HL-60 (cell line): Measurements from ENCODE around the gene PALM.
A peak's percentile ranks its signal among the peaks of the same experiment; 100 is the strongest.

Experiments used
- DNase-seq, 2 experiments: peaks; one replicate each; pipeline ENCODE4 v3.0.0-alpha.2; 2010 to 2020; ENCODE audit warnings: low read depth in 1 of 2, low spot score in 1 of 2
- H3K27ac ChIP-seq: fragments of 250-450 bp; sonication (Bioruptor Pico); replicated peaks from 2 replicates; pipeline ENCODE4 v1.5.1; 2020; ENCODE audit warnings: mild to moderate bottlenecking, moderate library complexity
- H3K27me3 ChIP-seq: fragments of 250-450 bp; sonication (Bioruptor Pico); 2 replicates; pipeline ENCODE4 v1.5.1; 2021; ENCODE audit warnings: mild to moderate bottlenecking, moderate library complexity; ENCODE audit not compliant: insufficient read depth, poor library complexity, severe bottlenecking
- H3K4me3 ChIP-seq: replicated peaks from 2 replicates; pipeline ENCODE4 v1.5.1; 2011; ENCODE audit warnings: mild to moderate bottlenecking, control low read depth, low read length; ENCODE audit not compliant: insufficient read depth
- GABPA ChIP-seq: IDR thresholded peaks from 2 replicates; pipeline ENCODE4 v1.6.1; 2012; ENCODE audit warnings: low read depth
- POLR2AphosphoS5 ChIP-seq: IDR thresholded peaks from 2 replicates; pipeline ENCODE4 v1.6.1; 2012; ENCODE audit warnings: low read depth
- REST ChIP-seq: IDR thresholded peaks from 2 replicates; pipeline ENCODE4 v1.6.1; 2012; ENCODE audit warnings: low read depth; ENCODE audit not compliant: insufficient replicate concordance
- SPI1 ChIP-seq: IDR thresholded peaks from 2 replicates; pipeline ENCODE4 v1.6.1; 2012; ENCODE audit warnings: low read depth, mild to moderate bottlenecking, borderline replicate concordance
- TF ChIP-seq, protein P1 (sequence below): IDR thresholded peaks from one replicate; pipeline ENCODE4 v1.5.1; 2011; ENCODE audit warnings: low read length, control low read depth, inconsistent platforms; ENCODE audit not compliant: insufficient read depth

PALM gene

DNA sequence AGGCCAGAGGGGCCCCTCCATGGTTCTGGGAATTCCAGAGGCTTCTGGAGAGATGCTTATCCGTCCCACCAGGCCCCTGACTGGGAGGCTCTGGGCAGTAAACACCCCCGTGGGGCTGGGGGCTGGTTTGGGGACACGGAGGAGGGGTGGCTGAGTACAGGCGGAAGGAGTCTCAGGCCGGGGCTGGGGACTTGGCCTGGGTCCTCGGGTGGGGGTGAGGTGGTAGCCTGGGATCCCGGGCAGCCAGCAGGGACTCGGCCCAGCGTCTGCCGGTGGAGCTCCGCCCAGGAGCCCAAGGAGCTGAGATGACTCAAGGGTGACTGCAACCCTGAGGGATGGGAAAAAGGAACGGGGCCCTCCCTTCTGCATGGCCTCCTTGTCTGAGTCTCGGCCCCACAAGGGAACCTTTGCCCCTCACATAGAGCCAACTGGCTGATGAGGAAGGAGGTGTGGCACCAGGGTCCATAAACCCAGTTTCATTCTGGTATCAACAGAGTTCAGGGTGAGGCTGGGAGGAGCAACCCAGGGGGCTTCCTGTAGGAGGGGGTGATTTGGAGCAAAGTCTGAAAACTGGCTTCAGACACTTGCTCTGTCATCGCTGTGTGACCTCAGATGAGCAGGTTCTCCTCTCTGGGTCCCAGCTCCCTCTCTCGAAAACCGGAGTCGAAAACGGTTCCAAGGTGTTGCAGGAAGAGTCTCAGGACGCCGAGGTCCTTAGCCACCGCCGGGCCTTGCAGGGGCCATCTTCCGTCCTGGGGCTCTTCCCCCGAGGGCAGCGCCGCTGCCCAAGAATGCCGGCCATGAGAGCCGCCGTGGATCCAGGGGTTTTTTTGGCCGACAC, 43.0 kb downstream of the PALM start:
- H3K27ac ChIP-seq: no peak overlapping the region
- no peak for DNase-seq
- TF ChIP-seq, protein P1, sequence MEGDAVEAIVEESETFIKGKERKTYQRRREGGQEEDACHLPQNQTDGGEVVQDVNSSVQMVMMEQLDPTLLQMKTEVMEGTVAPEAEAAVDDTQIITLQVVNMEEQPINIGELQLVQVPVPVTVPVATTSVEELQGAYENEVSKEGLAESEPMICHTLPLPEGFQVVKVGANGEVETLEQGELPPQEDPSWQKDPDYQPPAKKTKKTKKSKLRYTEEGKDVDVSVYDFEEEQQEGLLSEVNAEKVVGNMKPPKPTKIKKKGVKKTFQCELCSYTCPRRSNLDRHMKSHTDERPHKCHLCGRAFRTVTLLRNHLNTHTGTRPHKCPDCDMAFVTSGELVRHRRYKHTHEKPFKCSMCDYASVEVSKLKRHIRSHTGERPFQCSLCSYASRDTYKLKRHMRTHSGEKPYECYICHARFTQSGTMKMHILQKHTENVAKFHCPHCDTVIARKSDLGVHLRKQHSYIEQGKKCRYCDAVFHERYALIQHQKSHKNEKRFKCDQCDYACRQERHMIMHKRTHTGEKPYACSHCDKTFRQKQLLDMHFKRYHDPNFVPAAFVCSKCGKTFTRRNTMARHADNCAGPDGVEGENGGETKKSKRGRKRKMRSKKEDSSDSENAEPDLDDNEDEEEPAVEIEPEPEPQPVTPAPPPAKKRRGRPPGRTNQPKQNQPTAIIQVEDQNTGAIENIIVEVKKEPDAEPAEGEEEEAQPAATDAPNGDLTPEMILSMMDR: no peak
- TF ChIP-seq POLR2AphosphoS5: no peak
- no peak for TF ChIP-seq SPI1
- no peak for TF ChIP-seq GABPA
- TF ChIP-seq REST: no peak
- no peak overlapping the region for H3K4me3 ChIP-seq
- no peaks in the 10 kb centered on the region for H3K27me3 ChIP-seq

DNA sequence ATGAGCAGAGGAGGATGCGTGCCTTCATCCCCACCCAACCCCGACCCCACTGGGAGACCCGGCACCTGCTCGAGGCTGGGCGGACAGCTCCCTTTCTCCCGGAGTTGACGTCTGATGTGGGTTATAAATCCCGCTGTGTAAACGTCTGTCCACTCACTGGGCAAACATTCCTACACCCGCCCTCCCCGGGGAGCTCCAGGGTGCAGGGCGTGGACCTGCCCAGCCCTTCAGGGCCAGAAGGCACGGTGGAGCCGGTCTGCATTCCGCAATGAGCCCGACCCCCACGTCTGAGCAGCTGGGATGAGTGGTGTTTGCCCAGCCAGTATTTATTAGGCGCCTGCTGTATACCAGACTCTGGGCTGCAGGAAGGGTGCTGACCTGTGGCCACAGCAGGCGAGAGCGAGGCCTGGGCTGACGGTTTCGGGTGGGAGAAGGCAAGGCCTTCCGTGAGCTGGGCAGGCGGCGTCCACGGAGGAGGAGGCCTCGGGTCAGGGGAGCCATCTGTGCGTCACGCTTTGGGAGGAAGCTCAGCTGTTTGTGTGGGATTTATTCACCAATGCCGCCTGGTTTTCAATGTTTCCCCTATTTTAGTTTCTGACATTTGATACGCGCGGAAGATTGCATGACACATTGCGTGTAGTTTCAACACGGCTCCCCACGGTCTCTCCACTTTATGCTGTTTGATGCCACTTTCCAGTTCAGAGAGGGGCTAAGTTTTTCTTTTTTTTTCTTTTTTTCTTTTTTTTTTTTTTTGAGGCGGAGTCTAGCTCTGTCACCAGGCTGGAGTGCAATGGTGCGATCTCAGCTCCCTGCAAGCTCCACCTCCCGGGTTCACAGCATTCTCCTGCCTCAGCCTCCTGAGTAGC, 44.1 kb downstream of the PALM start:
- Histone ChIP-seq H3K4me3 (no peak overlapping the region), H3K27me3 (no peaks in the 10 kb centered on the region), H3K27ac (no peak overlapping the region)
- DNase-seq: peak; percentile 31 to 32
- TF ChIP-seq SPI1 (no peak), POLR2AphosphoS5 (no peak), REST (no peak), GABPA (no peak)
- TF ChIP-seq, protein P1: no peak

DNA sequence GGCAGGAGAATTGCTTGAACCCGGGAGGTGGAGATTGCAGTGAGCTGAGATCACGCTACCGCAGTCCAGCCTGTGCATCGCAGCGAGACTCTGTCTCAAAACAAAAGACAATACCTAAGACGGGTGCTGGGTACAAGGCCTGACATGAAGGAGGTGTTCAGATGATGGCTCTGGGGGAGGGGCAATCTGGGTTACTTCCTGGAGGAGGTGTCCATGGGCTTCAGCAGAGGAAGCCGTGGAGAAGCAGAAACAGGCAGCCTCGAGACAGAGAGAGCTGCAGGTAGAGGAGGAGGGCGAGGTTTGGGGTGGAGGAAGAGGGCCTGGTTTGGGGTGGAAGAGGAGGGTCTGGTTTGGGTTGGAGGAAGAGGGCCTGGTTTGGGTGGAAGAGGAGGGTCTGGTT, 45.8 kb downstream of the PALM start:
- H3K27ac ChIP-seq: no peak overlapping the region
- DNase-seq: no peak
- H3K27me3 ChIP-seq: no peaks in the 10 kb centered on the region
- no peak overlapping the region for H3K4me3 ChIP-seq
- TF ChIP-seq, protein P1: no peak
- TF ChIP-seq POLR2AphosphoS5 (no peak), REST (no peak), SPI1 (no peak), GABPA (no peak)
